Retinal pigment epithelial cell (primary cell): Measurements from ENCODE around the gene PLA2G12A.
A peak's percentile ranks its signal among the peaks of the same experiment; 100 is the strongest.

Experiments used
- DNase-seq: peaks from one replicate; pipeline ENCODE4 v3.0.0-alpha.2; 2010; ENCODE audit warnings: low read depth
- H3K4me3 ChIP-seq: 2 replicates; pipeline ENCODE4 v1.5.1; 2011; ENCODE audit warnings: mild to moderate bottlenecking, low read length, control low read depth, moderate library complexity
- TF ChIP-seq, protein P1 (sequence below): conservative IDR thresholded peaks from 2 replicates; pipeline ENCODE4 v1.5.1; 2011; ENCODE audit warnings: low read depth, low read length, control low read depth, inconsistent platforms

The PLA2G12A gene

DNA sequence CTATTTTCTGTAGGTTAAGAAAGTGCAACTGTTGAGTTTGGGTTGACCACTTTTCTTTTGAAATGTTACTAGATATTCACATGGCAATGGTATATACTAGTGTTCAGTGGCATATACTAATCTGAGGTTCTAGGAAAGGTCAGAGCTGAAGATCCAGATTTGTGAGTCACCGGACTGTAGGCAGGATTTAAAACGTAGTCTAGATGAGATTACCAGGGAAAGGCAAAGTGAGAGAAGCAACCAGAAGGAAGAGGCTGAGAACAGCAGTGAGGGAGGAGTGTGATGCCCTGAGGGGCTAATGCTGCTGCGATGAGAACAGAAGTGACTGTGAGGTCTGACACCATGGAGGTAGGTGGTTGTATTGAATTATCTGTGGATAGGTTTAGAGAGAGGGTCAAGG is 9.7 kb upstream of the PLA2G12A start:
- H3K4me3 ChIP-seq: no peak overlapping the region

DNA sequence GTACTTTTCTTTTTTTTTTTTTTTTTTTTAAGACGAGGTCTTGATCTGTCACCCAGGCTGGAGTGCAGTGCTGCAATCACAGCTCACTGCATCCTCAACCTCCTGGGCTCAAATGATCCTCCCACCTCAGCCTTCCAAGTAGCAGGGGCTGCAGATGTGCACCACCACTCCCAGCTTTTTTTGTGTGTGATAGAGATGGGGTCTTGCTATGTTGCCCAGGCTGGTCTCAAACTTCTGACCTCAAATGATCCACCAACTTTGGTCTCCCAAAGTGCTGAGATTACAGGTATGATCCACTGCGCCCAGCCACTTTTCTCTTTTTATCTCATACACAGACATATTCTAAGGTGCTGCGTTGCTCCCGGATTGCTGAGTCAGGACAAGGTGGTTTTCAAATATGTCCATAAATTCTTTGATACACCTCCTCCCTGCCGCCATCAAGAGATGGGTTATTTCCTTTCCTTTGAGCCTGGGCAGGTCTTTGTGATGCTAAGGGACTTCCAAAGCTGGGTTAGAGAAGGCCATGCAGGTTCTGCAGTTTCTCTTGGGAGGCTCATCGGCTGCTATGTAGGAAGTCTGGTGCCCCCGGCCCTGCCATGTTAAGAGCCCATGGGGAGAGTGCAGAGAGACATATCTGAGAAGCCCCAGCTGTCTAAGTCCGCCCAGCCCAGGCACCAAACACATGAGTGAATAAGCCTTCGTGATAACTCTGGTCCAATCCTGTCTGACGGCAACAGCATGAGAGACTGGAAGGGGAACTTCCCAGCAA is 8.4 kb upstream of the PLA2G12A start:
- TF ChIP-seq, protein P1, sequence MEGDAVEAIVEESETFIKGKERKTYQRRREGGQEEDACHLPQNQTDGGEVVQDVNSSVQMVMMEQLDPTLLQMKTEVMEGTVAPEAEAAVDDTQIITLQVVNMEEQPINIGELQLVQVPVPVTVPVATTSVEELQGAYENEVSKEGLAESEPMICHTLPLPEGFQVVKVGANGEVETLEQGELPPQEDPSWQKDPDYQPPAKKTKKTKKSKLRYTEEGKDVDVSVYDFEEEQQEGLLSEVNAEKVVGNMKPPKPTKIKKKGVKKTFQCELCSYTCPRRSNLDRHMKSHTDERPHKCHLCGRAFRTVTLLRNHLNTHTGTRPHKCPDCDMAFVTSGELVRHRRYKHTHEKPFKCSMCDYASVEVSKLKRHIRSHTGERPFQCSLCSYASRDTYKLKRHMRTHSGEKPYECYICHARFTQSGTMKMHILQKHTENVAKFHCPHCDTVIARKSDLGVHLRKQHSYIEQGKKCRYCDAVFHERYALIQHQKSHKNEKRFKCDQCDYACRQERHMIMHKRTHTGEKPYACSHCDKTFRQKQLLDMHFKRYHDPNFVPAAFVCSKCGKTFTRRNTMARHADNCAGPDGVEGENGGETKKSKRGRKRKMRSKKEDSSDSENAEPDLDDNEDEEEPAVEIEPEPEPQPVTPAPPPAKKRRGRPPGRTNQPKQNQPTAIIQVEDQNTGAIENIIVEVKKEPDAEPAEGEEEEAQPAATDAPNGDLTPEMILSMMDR: no peak
- H3K4me3 ChIP-seq: no peak overlapping the region
- DNase-seq: no peak

More for the DNA sequence above, 9.7 kb upstream of the PLA2G12A start:
- TF ChIP-seq, protein P1: no peak
- DNase-seq: no peak

DNA sequence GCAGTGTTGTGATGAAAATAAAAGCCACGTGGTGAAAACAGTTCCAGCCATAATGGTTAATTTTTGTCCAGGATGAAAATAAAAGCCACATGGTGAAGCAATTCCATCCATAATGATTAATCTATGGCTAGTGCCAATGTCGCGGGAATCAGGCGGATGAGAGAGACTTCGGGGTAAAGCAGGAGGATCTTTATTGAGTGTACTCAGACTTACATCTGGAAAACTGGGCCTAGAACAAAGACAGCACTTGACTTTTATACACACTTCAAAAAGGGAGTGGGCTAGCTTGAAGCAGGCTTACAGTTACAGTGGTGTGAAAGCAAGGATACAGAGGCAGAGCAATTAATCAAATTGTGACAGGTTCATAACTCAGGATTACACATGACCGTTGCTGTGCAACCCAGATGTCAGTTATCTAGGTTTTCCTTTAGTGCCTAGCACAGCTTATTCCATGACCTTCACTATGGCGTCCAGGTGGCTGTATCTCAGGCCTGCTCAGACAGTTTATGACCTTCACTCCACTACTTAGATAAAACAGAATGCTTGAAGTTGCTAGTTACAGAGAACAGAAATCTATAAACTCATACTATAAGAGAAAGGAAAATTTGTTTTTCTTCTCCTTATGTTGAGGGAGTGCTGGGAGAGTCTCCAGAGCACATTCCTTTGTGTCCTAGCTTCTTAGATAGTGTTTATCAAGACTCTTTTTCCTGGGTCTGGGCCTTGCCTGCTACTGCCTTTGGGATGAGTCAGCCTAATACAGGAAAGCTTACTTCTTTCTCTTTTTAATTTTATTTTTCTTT is 5.9 kb upstream of the PLA2G12A start:
- DNase-seq: peak; percentile 52
- no peak overlapping the region for H3K4me3 ChIP-seq
- TF ChIP-seq, protein P1: no peak

DNA sequence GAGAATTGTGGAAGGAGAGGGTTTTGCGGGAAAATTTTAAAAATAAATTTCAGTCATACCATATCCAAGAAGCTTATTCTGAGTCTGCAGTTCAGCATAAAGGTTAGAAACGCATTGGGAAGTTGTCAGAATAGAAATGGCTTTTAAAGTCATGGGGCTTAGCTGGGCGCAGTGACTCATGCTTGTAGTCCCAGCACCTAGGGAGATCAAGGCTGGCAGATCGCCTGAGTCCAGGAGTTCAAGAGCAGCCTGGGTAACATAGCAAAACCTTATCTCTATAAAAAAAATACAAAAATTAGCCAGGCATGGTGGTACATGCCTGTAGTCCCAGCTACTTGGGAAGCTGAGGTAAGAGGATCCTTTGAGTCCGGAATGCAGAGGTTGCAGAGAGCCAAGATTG is 3.9 kb upstream of the PLA2G12A start:
- TF ChIP-seq, protein P1: no peak

DNA sequence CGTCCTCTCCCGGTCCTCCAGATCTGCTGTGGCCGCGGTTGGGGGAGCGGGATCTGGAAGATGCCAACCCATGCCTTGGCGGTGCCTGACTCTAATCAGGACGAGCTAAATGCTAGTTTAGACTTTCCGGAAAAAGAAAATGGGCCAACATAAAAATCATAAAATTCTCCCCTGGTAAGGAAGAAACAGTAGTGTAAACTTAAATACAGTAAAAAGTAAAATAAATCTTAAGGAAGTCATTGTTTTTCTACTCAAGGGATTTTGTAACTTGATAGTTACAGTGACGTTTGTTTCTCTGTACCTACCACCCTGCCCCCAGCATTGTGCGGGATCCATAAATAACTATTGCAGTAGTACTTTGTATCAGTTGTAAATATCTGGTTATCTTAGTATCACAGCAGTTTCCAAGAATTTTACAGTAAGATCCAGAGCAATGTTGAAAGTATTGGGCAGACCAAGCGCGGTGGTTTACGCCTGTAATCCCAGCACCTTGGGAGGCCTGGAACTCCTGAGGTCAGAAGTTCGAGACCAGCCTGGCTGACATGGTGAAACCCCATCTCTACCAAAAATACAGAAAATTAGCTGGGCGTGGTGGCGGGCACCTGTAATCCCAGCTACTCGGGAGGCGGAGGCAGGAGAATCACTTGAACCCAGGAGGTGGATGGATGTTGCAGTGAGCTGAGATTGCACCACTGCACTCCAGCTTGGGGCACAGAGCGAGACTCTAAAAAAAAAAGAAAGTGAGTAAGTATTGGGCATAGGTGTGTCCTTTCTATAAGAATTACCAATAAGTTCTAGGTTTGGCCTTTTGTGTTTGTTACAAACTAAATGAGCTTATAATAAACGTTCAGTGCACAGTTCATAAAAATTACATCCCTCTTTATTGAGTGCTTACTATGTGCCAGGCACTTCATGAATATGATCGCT is 1.0 kb upstream of the PLA2G12A start:
- H3K4me3 ChIP-seq: peak overlapping the region; percentile 90
- TF ChIP-seq, protein P1: no peak
- DNase-seq: peak; percentile 37

More for the DNA sequence above, 3.9 kb upstream of the PLA2G12A start:
- no peak overlapping the region for H3K4me3 ChIP-seq
- DNase-seq: no peak

DNA sequence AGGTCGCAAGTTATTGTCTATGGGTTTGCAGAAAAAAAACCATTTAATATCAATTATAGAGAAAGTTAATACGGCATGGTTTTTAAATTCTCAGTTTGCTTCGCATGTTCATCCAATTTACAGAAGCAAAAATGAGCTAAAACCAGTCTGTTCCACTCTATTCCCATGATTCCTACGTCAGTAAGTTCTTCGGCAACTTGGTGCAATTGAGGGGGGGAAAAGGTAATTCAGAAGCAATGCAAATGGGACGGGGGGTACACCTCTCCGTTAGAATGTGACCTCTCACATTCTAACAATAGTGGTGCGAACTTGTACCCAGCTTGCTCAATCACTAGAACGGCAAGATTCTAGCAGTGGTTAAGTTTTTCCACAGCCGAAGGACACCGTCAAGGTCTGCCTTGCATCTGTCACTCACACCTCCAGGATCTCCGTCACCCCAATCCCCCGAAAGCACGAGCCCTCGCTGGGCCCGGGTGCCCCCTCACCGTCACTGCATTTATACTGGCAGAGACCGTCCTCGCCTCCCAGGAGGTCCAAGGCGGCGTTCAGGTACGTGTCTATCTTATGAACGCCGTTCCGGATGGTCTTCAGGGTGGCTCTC is 653 bp downstream of the PLA2G12A start:
- peak overlapping the region; percentile 83 for H3K4me3 ChIP-seq
- peak; percentile 6 for DNase-seq
- TF ChIP-seq, protein P1: no peak
